GM19238 (cell line): ENCODE results near the gene SLC10A3.

ENCODE experiments used
- DNase-seq: peaks from one replicate; pipeline ENCODE4 v3.0.0; 2011; ENCODE audit warnings: low spot score; ENCODE audit not compliant: insufficient read length

Gene SLC10A3

DNA sequence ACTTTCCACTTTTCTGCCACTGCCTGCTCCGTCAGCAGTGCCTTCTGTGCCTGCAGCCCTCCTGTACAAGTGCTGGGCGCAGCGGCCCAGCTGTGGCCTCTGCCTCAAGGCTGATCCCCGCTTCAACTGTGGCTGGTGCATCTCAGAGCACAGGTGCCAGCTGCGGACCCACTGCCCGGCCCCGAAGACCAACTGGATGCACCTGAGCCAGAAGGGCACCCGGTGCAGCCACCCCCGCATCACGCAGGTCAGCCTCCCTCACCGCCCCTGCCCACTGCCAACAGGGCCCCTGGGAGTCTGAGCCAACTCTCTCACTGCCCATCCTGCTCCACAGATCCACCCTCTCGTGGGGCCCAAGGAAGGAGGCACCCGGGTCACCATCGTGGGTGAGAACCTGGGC, 24.8 kb downstream of the SLC10A3 start:
- DNase-seq = no peak

DNA sequence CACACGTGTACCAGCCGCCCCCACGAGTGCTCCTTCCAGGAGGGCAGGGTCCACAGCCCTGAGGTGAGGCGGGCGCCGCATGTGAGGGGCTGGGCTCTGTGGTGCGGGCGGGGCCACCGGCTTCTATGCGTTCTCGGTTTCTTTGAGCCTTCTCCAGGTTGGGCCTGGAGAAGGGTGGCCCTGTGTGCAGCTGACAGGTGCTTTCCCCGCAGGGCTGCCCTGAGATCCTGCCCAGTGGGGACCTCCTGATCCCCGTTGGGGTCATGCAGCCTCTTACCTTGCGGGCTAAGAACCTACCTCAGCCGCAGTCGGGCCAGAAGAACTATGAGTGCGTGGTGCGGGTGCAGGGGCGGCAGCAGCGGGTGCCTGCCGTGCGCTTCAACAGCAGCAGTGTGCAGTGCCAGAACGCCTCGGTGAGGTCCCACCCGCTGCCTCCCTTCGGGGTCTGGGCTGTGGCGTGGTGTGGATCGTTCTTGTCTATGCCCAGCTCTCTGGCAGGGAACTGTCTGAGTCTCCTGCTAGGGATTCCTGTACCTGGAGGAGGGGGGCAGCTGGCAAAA, 25.5 kb downstream of the SLC10A3 start:
- no peak for DNase-seq

DNA sequence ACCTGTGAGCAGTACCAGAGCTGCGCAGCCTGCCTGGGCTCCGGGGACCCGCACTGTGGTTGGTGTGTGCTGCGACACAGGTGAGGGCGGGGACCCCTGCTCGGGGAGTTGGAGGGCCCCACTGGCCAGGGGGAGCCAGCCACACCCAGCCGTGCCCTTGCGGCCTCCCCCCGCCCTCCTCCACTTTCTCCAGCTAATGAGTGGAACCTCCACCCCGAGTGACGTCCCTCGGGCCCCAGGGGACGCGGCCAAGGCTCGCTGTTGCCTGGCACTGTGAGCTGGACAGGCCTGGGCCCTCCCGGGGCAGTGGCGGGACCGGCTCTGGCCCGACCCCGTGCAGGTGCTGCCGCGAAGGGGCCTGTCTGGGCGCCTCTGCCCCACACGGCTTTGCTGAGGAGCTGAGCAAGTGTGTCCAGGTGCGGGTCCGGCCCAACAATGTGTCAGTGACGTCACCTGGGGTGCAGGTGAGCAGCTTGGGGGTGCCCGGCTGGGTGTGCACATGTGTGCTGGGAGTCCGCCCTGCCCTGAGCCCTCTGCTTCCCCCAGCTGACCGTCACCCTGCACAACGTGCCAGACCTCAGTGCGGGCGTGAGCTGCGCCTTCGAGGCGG, 26.7 kb downstream of the SLC10A3 start:
- DNase-seq = no peak

DNA sequence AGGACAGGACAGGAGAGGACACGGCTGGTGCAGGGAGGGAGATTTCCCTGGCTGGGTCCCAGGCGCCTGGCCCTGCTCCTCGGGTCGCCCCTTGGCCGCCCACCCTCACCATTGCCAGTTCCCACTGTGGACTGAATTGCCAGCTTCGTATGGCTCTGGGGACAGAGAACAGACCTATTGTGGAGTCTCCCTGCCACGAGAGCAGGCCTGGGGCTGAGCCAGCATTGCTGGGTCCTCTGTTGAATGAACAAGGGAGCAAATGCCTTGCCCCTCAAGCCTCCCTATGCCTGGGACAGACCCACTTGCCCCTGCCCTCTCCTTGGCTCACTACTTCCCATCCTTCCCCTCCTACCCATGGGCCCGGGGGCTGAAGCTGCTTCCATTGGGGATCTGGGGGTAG, 28.0 kb downstream of the SLC10A3 start:
- no peak for DNase-seq

DNA sequence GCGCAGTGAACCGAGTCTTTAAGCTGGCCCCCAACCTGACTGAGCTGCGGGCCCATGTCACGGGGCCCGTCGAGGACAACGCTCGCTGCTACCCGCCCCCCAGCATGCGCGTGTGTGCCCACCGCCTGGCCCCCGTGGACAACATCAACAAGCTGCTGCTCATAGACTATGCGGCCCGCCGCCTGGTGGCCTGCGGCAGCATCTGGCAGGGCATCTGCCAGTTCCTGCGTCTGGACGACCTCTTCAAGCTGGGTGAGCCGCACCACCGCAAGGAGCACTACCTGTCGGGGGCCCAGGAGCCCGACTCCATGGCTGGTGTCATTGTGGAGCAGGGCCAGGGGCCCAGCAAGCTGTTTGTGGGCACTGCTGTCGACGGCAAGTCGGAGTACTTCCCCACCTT, 30.1 kb downstream of the SLC10A3 start:
- DNase-seq = no peak

DNA sequence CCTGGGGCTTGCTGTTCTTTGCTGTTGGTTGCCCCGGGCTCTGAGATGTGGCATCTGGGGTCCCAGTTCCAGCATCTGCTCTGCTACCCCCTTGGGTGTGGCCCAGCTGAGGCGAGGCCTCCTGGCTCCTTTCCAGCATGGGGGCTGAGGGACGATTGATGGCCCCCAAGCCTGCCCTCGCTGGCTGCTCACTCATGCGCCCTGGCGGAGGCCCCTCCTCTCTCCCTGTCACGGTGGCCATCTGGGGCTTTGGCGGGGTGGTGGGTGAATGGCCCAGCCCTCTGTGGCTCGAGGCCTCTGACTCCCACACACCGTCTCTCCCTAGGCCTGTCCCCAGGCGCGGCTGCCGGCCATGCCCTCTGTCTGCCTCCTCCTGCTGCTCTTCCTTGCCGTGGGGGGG, 30.6 kb downstream of the SLC10A3 start:
- DNase-seq = no peak

DNA sequence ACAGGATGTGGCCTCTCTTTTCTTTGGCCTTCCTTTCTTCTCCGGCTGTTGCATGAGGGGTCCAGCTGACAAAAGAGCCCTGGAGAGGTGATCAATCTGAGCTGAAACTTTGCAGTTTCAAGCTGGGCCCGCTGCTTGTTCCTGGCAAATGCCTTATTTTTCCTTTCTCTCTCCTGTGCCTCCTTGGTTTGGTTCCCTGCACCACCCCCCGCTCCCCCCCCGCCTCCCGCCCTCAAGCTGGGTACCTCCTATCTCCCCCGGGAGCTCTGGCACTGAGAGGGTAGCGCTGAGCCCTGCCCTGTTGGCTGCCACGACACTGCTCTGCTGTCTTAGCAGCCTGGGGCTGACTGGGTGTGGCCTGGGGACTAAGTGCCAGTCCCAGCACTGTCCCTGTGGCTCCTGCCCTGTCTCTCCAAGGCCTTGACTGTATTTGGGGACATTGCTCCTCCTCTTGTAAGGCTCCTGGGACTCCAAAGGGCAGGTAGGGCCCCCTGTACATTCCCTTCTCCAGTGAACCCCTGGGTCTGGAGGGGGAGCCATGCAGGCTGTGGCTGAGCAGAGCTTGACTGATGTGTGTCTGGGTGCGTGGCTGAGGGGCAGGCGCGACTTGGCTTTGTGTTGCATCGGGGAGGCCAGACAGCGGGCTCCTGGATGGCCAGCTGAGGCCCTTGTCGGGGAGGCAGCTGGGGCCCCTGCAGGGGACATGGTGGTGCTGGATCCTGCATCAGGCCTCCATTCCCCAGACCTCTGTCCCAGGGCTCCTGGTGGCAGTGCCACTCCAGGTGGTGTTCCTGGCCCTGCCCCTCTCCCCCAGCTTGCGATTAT, 31.3 kb downstream of the SLC10A3 start:
- no peak for DNase-seq

DNA sequence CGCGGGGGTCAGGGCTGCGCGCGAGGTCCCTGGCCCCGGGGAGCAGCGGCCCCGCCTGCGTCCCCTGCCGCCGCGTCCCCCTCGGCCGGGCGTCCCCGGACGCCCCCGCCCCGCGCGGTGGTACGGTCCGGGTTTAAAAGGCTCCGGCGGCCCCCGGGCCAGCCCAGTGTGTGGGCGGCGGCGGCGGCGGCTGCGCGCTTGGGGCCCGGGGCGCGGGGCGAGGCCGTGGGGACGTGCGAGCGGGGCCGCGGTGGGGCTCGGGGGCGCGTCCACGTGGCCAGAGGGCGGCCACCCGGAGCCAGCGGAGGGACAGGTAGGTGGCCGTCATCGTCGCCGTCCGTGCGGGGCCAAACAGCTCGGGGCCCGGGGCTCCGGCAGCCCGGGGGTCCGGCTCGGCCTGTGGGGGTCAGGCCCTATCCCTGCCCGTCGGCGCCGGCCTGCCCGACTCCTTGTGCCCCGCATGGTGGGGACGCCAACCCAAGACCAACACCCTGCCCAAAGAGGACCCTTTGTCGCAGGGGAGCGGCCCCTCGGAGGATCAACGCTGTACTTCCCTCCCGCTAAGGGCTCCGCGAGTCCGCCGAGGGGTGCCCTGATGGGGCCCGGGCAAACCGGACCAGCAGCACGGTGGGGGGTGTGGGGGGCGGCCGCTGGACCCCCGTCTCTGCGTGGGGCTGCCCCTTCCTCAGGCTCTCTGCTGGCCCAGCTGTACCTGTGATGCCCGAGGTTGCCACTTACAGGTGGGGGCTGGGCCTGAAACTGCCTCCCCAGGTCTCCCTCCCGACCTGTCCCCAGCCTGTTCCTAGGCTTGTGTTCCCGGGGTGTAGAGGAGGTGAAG, 32.1 kb downstream of the SLC10A3 start, which contains the start of gene PLXNA3:
PLXNA3 (plus strand) TSS at position 166 of the 838 bp plus-strand sequence. CDS start 1,903 bp downstream, outside the sequence.
- DNase-seq = no peak

DNA sequence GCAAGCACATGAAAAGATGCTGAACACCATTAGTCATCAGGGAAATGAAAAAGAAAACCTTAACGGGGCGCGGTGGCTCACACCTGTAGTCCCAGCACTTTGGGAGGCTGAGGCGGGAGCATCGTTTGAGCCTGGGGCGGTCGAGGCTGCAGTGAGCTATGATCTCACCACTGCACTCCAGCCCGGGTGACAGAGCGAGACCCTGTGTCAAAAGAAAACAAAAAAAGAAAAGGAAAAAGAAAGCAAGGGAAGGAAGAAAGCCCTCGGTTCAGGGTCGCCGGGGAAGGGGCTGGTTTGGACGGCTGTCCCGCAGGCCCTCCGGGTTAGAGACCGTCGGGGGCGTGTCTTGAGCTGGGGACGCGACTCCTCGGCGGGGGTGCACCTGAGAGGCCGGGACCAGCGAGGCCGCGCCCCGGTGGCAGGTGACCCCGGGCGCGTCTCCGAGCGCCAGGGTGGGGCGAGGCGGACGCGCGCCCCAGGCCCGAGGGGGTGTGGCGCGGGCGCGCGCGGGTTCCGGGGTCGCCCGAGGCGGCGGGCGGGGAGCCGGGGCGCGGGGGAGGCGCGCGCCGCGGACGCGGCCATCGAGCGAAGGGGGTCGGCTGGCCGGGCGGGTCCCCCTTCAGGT, 32.8 kb downstream of the SLC10A3 start:
- peak; percentile 64 for DNase-seq

DNA sequence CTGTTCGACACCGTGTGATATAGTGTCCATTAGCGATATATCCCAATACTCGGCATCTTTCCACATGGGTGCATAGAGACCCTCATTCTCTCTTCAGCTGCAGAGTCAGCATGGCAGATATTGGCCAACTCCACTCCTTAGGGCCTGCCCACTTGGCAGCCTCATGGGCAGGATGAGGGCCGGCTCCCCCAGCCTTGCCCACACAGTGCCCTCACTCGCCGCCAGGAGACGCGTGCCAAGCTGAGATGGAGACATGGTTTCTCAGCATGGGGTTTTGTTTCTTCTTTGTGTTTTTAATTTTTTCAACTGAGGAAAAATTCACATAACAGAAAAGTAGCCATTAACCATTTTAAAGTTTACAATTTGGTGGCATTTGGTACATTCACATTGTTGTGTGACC, 37.6 kb downstream of the SLC10A3 start:
- DNase-seq = no peak

DNA sequence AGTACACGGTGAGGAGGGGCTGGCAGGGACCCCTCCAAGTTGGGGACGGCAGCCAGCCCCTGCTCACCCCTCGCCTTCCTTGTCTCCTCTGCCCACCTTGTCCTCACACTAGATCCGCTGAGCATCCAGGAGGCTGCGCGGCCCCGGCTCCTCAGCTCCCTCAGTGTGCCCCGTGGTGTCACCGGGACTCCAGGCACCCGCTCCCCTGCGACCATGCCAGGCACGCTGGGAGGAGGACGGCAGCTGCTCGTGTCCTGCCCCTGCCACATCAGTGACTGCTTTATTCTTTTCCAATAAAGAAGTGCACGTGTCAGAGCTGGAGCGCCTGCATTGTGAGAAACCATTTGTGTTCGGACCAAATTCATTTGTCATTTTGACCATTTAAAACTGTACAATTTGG, 40.1 kb downstream of the SLC10A3 start:
- DNase-seq = no peak

DNA sequence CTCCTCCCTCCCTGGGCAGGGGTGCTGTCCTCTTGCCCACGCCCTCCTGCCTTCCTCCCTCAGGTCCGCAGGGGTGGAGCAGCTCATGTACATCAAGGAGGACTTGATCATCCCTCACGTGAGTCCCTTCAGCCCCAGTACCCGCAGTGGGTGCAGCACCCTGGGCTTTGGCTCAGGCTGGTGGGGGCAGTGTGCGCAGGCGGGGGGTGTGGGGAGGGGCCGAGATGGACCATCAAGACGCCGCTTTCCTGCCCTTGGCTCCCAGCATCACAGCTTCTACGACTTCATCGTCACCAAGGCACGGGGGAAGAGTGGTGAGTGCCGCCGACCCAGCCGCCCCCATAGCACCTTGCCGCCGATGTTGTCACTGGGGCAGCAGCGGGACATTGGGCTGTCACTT, 40.8 kb downstream of the SLC10A3 start:
- DNase-seq = no peak

DNA sequence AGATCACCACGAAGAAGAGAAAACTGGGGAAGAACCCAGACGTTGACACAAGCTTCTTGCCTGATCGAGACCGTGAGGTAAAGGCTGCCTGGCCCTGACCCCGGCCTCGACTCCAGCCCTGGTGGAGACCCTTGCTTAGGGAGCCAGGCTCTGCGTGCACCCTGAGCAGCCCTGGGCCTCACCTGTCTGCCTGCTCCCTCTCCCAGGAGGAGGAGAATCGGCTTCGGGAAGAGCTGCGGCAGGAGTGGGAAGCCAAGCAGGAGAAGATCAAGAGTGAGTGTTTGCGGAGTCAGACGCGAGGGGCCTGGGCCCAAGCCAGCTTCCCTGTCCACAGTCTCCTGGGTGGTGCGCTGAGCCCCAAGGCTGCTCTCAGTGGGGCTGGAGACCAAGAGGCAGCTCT, 41.9 kb downstream of the SLC10A3 start:
- no peak for DNase-seq

DNA sequence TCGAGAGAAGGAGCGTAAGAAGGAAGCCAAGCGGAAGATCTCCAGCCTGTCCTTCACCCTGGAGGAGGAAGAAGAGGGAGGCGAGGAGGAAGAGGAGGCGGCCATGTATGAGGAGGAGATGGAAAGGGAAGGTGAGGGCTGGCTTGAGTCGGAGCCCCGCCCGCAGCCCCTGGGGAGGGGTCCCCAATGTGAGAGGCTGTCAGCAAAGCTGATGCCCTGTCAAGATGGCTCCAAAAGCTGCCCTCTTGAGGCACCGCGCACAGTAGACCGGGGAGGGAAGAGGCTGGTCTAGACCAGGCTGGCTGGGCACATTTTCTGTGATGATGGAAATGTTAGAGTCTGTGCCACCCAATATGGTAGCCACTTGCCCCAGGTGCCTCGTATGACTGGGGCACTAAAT, 44.0 kb downstream of the SLC10A3 start:
- DNase-seq = no peak

DNA sequence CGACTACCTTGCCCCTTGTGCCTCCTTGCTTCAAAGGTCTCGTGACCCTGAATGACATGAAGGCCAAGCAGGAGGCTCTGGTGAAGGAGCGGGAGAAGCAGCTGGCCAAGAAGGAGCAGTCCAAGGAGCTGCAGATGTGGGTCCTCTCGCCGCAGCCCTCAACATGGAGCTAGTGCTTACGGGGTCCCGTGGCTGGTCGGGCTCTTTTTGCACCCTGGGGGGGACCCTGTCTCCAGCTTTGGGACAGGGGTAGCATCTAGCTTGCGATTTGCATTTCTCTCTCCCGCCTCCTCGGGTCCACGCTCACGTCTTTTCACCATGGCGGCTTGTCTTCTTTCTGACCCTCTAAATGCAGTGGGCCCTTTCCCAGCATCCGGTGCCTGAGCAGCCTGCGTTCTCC, 44.7 kb downstream of the SLC10A3 start:
- no peak for DNase-seq

DNA sequence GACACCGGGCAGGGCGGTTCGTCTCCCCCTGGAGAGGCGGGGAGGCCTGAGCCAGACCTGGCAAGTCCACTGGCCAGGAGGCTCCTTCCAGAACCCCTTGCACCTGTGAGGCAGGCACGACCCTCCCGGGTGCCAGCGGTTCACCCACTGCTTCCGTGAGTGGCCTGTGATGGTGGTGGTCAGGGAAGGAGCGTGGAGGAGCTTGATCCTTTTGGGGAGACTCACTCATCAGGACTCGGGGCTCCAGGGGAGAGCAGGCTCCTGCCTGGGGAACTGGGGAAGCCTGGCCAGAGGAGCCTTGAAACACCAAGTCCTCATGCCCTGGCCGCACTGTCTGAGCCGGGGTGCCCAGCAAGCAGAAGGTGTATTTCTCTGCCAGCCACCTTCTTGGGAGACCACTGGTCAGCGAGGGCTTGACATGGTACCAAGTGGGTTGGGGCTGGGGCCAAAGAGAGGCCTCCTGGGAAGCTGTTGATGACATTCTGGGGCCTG, 45.6 kb downstream of the SLC10A3 start:
- no peak for DNase-seq

DNA sequence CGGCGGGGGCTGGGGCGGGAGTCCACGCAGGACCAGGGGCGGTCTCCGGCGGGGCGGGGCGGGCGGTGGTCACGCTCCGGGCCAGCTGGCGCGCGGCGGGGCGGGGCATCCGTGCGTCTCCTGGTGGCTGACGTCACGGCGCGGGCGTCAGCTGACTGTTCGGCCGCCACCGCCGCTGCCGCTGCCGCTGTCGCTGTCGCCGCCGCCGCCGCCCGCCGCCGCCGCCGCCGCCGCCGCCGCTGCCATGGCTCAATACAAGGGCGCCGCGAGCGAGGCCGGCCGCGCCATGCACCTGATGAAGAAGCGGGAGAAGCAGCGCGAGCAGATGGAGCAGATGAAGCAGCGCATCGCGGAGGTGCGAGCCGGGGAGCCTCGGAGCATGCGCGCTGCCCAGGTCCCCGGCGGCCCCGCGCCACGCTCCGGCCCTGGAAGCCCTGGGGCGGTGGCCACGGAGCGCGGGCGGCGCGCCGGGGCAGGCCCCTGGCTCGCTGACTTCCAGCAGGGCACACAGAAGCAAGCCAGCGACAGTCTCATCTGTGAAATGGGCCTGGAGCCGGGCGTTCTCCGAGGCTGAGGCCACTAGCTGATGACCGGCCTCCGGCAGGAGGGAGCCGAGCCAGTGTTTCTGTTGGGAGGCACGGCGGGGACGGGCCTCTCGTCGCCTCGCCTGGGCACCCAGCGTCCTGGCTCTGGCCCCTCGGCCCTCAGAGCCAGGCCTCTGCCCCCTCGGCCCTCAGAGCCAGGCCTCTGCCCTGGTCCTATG, 46.3 kb downstream of the SLC10A3 start, which contains the start of gene FAM50A:
FAM50A (plus strand) TSS at position 150 of the 763 bp plus-strand sequence; CDS start at position 245, 95 bp downstream.
- DNase-seq = peak; percentile 86

DNA sequence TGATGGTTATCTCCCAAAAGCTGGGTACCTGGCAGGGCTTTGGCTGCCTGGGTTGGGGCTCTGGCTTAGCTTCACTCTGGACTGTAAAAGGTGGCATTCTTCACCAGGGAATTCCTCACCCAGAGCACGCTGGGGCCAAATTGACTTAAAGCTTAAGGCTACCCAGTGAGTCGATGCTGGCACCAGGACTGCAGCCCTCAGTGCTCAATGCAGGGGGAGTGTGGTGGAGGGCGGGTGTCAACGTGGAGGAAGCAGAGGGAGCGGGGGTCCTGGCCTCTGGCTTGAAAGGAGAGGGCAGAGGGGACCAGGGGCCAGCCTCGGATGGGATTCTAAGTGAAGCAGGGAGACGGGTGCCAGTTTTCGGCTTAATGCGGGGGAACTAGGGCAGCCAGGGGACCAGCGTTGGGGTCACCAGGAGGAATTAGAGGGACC, 46.9 kb downstream of the SLC10A3 start:
- no peak for DNase-seq

DNA sequence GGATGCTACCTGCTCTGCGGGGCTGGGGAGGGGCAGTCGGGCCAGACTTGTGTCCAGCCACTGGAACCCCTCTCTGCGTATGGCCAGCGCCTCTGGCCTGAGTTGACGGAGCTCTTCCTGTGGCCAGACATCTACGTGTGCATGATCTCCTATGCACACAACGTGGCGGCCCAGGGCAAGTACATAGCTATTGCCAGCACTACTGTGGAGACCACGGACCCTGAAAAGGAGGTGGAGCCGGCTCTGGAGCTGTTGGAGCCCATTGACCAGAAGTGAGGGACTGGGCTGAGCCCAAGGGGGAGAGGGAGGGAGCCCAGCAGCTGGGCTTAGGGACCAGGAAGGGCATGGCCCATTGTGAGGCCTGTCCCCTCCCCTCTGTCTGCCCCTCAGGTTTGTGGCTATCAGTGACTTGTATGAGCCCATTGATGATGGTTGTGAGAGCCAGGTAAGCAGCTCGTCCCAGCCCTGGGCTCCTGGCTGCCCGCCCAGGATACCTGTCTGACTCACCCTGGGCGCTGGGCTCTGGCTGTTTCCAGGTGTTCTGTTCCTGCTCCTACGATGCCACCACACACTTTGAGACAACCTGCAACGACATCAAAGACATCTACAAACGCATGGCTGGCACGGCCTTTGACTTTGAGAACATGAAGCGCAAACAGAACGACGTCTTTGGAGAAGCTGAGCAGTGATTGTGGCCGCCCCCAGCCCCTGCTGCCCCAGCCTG, 48.3 kb downstream of the SLC10A3 start:
- DNase-seq = no peak

DNA sequence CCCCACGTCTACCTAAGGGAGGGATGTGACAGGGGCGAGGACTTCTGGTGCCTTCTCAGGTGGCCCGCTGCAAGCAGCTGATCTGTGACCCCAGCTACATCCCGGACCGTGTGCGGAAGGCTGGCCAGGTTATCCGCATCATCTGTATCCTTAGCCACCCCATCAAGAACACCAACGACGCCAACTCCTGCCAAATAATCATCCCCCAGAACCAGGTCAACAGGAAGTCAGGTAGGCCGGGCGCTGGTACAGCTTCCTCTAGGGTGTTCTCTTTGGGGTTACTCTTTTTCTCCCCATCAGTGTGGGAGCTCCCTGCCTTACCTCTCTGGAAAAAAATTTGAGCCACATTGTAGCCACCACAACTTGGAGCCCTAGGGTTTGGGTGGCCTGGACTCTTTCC, 48.9 kb downstream of the SLC10A3 start:
- no peak for DNase-seq
